ENCODE measurements around the gene RUNX1. TPM values are rescaled to one million over a fixed set of nuclear protein-coding genes. Genes with fewer than 3 reads are reported as not detected.

The RUNX1 gene
- polyA plus RNA-seq, 1 experiment: 20.9 TPM

DNA sequence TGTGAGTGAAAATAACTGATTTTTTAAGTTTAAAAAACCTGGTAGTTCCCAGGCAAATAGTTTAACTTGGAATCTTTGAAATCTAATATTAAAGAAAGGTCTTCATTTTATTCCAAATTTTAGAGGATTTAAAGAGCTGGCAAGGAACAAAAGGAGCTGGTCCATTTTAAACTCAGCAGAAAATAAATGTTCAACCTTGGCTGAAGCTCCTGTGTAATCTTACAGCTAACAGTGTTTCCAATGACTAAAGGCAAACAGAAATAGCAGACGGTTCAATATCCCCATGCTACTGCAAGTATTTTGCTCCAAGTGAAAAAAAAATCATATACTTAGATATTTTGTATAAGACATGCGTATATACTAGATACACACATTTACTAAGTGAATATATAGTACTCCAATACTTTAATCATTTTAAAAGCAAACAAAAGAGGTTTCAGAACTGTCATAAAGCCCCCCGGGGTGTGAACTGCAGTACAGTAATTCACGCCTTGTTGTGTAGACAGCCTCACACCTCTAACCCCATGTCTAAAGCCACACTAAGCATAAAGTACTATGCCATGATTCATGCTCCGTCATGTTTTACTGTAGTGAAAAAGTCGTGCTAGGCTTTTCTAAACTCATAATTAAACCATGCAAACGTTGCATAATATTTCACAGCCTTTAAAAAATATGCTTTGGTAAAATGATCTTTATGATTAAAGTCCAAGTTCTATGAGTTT is 248.1 kb downstream of the RUNX1 start:
- TF ChIP-seq CTCF (IDR thresholded peaks at IDR 0.05; ENCODE audit: low read depth, low read length): no peak
- no peak overlapping the region for H3K4me3 ChIP-seq (ENCODE audit: low read depth, low read length)
- ChIA-PET CTCF (interaction anchor here (1.7 kb wide), 1 partner anchor 55 kb away, joined by 6 read pairs; no protein-coding TSS in a partner anchor), POLR2A (interaction anchor here (0.6 kb wide), 1 partner anchor 1080 kb away, joined by 6 read pairs; no protein-coding TSS in a partner anchor)
- no peak overlapping the region for H3K27ac ChIP-seq (ENCODE audit: low read depth, low read length)
- no peak for DNase-seq (ENCODE audit: low read depth, low spot score)
- no peaks in the 10 kb centered on the region for H3K27me3 ChIP-seq (ENCODE audit: control insufficient read depth, insufficient read depth, low read length)
- no peaks in the 10 kb centered on the region; the same call in 1 of the 2 replicates for H3K9me3 ChIP-seq (ENCODE audit: control insufficient read depth, insufficient read depth, low read length)

GRCh38 chr21:34799092-34799491 is 250.0 kb downstream of the RUNX1 start:
- H3K4me3 ChIP-seq (ENCODE audit: low read depth, low read length): no peak overlapping the region
- ChIA-PET CTCF (no interaction called here), POLR2A (no interaction called here)
- no peaks in the 10 kb centered on the region; the same call in 1 of the 2 replicates for H3K9me3 ChIP-seq (ENCODE audit: control insufficient read depth, insufficient read depth, low read length)
- no peaks in the 10 kb centered on the region for H3K27me3 ChIP-seq (ENCODE audit: control insufficient read depth, insufficient read depth, low read length)
- DNase-seq (ENCODE audit: low read depth, low spot score): no peak
- no peak overlapping the region for H3K27ac ChIP-seq (ENCODE audit: low read depth, low read length)
- TF ChIP-seq CTCF (IDR thresholded peaks at IDR 0.05; ENCODE audit: low read depth, low read length): no peak

DNA sequence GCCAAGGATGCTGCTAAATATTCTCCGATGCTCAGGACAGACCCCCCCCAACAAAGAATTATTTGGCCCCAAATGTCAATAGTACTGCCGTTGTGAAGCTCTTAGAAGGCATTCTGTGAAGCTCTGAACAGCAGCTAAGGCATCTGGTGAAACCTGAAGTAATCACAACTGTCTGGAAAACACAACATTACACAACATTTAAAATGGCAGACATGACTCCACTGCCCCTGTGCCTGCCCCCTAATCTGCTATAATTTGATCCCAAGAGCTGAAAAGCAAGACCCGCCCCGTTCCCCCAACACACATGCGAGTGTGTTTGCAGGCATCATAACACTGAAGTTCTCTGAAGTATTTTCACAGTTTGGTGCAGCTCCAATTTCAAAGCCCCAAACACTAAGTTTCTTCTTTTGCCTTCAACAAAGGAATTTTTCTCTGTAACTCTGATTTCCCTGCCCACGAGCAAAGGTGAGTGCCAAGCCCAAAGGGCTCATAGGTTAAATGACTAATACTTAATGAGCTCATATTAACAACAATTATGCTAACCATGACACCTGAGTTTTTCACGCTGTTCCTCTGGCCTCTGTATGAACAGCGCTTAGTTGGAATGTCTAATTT is 251.1 kb downstream of the RUNX1 start:
- no peak for TF ChIP-seq CTCF (IDR thresholded peaks at IDR 0.05; ENCODE audit: low read depth, low read length)
- no peak overlapping the region for H3K4me3 ChIP-seq (ENCODE audit: low read depth, low read length)
- H3K27ac ChIP-seq (ENCODE audit: low read depth, low read length): no peak overlapping the region
- DNase-seq (ENCODE audit: low read depth, low spot score): no peak
- CTCF ChIA-PET: interaction anchor here (1.2 to 1.4 kb wide), 2 partner anchors 53 to 1042 kb away, joined by 3 to 4 read pairs; no protein-coding TSS in a partner anchor
- H3K27me3 ChIP-seq (ENCODE audit: control insufficient read depth, insufficient read depth, low read length): no peaks in the 10 kb centered on the region
- POLR2A ChIA-PET: no interaction called here
- H3K9me3 ChIP-seq (ENCODE audit: control insufficient read depth, insufficient read depth, low read length): no peaks in the 10 kb centered on the region; the same call in 1 of the 2 replicates

- H3K27me3 ChIP-seq (ENCODE audit: control insufficient read depth, insufficient read depth, low read length): no peaks in the 10 kb centered on the region
- ChIA-PET POLR2A (interaction anchor here (1.8 kb wide), 1 partner anchor 10 kb away, joined by 9 read pairs; no protein-coding TSS in a partner anchor), CTCF (interaction anchor here (2.5 kb wide), 1 partner anchor 52 kb away, joined by 9 read pairs; no protein-coding TSS in a partner anchor)
- DNase-seq (ENCODE audit: low read depth, low spot score): no peak
- H3K9me3 ChIP-seq (ENCODE audit: control insufficient read depth, insufficient read depth, low read length): peaks cover 4% of the 10 kb centered on the region; the same call in 1 of the 2 replicates
- H3K4me3 ChIP-seq (ENCODE audit: low read depth, low read length): no peak overlapping the region
- no peak overlapping the region for H3K27ac ChIP-seq (ENCODE audit: low read depth, low read length)
- no peak for TF ChIP-seq CTCF (IDR thresholded peaks at IDR 0.05; ENCODE audit: low read depth, low read length)
Observed at GRCh38 chr21:34797201-34797525, 251.9 kb downstream of the RUNX1 start.

All from AG04450 (cell line).